Transverse colon (tissue), 4 donors: ENCODE results near the gene OBP2B. TPM values are rescaled to one million over a fixed set of nuclear protein-coding genes. Genes with fewer than 3 reads are reported as not detected.
"Not testable (repeated sequence)": the region's sequence is repeated elsewhere in the genome, so short reads cannot be mapped to it uniquely, and the experiment has no call there.

ENCODE experiments used
- DNase-seq: peaks from one replicate; pipeline ENCODE4 v3.0.0-alpha.2; 2019
- H3K27ac ChIP-seq, 4 donors: fragments of 200-600 bp; sonication (generic); 2 replicates each; pipeline ENCODE4 v1.5.1; 2016 to 2018; ENCODE audit warnings: inconsistent platforms in 4 of 4
- H3K27me3 ChIP-seq: fragments of 200-600 bp; sonication (generic); 2 replicates; pipeline ENCODE4 v1.5.1; 2017; ENCODE audit warnings: inconsistent platforms
- H3K36me3 ChIP-seq, 4 donors: fragments of 200-600 bp; sonication (generic); 2 replicates each; pipeline ENCODE4 v1.5.1; 2017 to 2019; ENCODE audit warnings: inconsistent platforms in 4 of 4
- H3K4me1 ChIP-seq, 4 donors: fragments of 200-600 bp; sonication (generic); 2 replicates each; pipeline ENCODE4 v1.5.1; 2017 to 2020; ENCODE audit warnings: inconsistent platforms in 4 of 4
- H3K4me3 ChIP-seq, 4 donors: fragments of 200-600 bp; sonication (generic); 1 replicate in 1 of 4; 2 replicates in 3 of 4; pipeline versions ENCODE4 v1.5.1 to v1.6.1; 2017 to 2019; ENCODE audit warnings: inconsistent platforms in 4 of 4
- H3K9me3 ChIP-seq, 2 donors: fragments of 200-600 bp; sonication (generic); 2 replicates each; pipeline ENCODE4 v1.5.1; 2017 to 2019; ENCODE audit warnings: inconsistent platforms in 2 of 2
- CTCF ChIP-seq, 5 experiments: fragments of 200-600 bp in 3 of 5; fragments of 450-650 bp in 2 of 5; sonication (generic) in 3 of 5; IDR thresholded peaks; 1 replicate in 2 of 5; 2 replicates in 3 of 5; pipeline ENCODE4 v1.5.1; 2016 to 2017; ENCODE audit warnings: antibody characterized with exemption in 5 of 5, inconsistent platforms in 3 of 5, mild to moderate bottlenecking in 2 of 5, moderate library complexity in 1 of 5
- EP300 ChIP-seq: sonication (generic); formaldehyde crosslinking; IDR thresholded peaks from one replicate; pipeline ENCODE4 v1.6.1; 2017; ENCODE audit warnings: antibody characterized with exemption, low read depth
- POLR2A ChIP-seq: fragments of 450-650 bp; IDR thresholded peaks from one replicate; pipeline ENCODE4 v1.6.1; 2016; ENCODE audit warnings: antibody characterized with exemption, mild to moderate bottlenecking, moderate library complexity
- POLR2AphosphoS5 ChIP-seq, 3 donors: sonication (generic); formaldehyde crosslinking; IDR thresholded peaks; one replicate each; pipeline ENCODE4 v1.6.1; 2016; ENCODE audit warnings: antibody characterized with exemption in 3 of 3
- WGBS, 2 donors: methylation state at CpG; one replicate each; pipeline ENCODE4 v1.1.5; 2018; ENCODE audit warnings: low coverage in 1 of 2; 5-methylcytosine and 5-hydroxymethylcytosine counted together
- in situ Hi-C, 4 donors: fragments of 200-750 bp; cut with MboI; loops; one replicate each; pipeline versions ENCODE4 v1.15.0 to v1.15.1; 2017; ENCODE audit warnings: low sequenced_read_pairs in 3 of 4, low pct_ligation_motif_present in 1 of 4, low pct_unique_long_range_greater_than_20kb in 1 of 4
- intact Hi-C: fragments of 100-400 bp; cut with DNase I; formaldehyde crosslinking; loops from one replicate; pipeline ENCODE4 v1.15.1; 2023; ENCODE audit warnings: low total_unique reads
- total RNA-seq, 4 donors: library from RNA; depleted of rRNA; stranded (reverse); fragments of >200 nt; gene quantifications; one replicate each; pipeline ENCODE4 v1.1.0, GENCODE V29; 2016

Gene OBP2B
- total RNA-seq, 4 donors from 2014 or later, result not detected

GRCh38 chr9:133207021-133207531 is 2.0 kb downstream of the OBP2B start:
- in situ Hi-C loops, result no loop called here
- Histone ChIP-seq H3K36me3 (no peaks in the 10 kb centered on the region), H3K27me3 (no peaks in the 10 kb centered on the region), H3K4me1 (no peaks in the 10 kb centered on the region), H3K27ac (no peak overlapping the region), H3K4me3 (no peak overlapping the region), H3K9me3 (no peaks in the 10 kb centered on the region)
- no peak for DNase-seq
- intact Hi-C loops, result no loop called here
- 79% methylated on average over 10 of the region's 14 CpGs; no CpG with 5 or more reads in 1 of the 2 donors for WGBS, 2 donors
- TF ChIP-seq POLR2AphosphoS5 (IDR thresholded peaks at IDR 0.05) (no peak), POLR2A (no peak), CTCF (IDR thresholded peaks at IDR 0.05) (no peak), EP300 (no peak)

GRCh38 chr9:133205996-133206931 is 2.8 kb downstream of the OBP2B start:
- intact Hi-C loops (no loop called here), in situ Hi-C loops (no loop called here)
- TF ChIP-seq POLR2A (no peak), CTCF (IDR thresholded peaks at IDR 0.05) (no peak), EP300 (no peak), POLR2AphosphoS5 (IDR thresholded peaks at IDR 0.05) (no peak)
- 82% methylated on average over 30 of the region's 35 CpGs; no CpG with 5 or more reads in 1 of the 2 donors for WGBS, 2 donors
- H3K4me1 ChIP-seq, result no peaks in the 10 kb centered on the region
- H3K9me3 ChIP-seq, result no peaks in the 10 kb centered on the region
- DNase-seq, result no peak
- no peak overlapping the region for H3K4me3 ChIP-seq
- H3K36me3 ChIP-seq, result no peaks in the 10 kb centered on the region
- H3K27me3 ChIP-seq, result no peaks in the 10 kb centered on the region
- H3K27ac ChIP-seq, result no peak overlapping the region

GRCh38 chr9:133205481-133205887 is 3.6 kb downstream of the OBP2B start:
- DNase-seq, H3K9me3 ChIP-seq, H3K4me3 ChIP-seq, H3K27me3 ChIP-seq, in situ Hi-C loops, H3K4me1 ChIP-seq, intact Hi-C loops, H3K27ac ChIP-seq, H3K36me3 ChIP-seq: not testable (repeated sequence)
- WGBS, 2 donors, result 80% methylated on average over 13 of the region's 14 CpGs; no CpG with 5 or more reads in 1 of the 2 donors

- H3K9me3 ChIP-seq, result no peaks in the 10 kb centered on the region
- no peak overlapping the region for H3K27ac ChIP-seq
- no peaks in the 10 kb centered on the region for H3K4me1 ChIP-seq
- intact Hi-C loops, result no loop called here
- H3K27me3 ChIP-seq, result no peaks in the 10 kb centered on the region
- 85% methylated on average over 8 of the region's 8 CpGs; no CpG with 5 or more reads in 1 of the 2 donors for WGBS, 2 donors
- no peaks in the 10 kb centered on the region for H3K36me3 ChIP-seq
- TF ChIP-seq CTCF (IDR thresholded peaks at IDR 0.05) (no peak), EP300 (no peak), POLR2A (no peak), POLR2AphosphoS5 (IDR thresholded peaks at IDR 0.05) (no peak)
- in situ Hi-C loops, result no loop called here
- H3K4me3 ChIP-seq, result no peak overlapping the region
- no peak for DNase-seq
These were observed 4.1 kb downstream of the OBP2B start for GRCh38 chr9:133204993-133205336.
